Endodermal cell (in vitro differentiated cells): ENCODE data around the gene CDIPT. TPM values are rescaled to one million over a fixed set of nuclear protein-coding genes. Genes with fewer than 3 reads are reported as not detected.

Experiments used
- DNase-seq: peaks from one replicate; pipeline ENCODE4 v3.0.0-alpha.2; 2017
- H3K27ac ChIP-seq: 2 replicates; pipeline ENCODE4 v1.5.1; 2013; ENCODE audit warnings: mild to moderate bottlenecking, low read depth, low read length, moderate library complexity
- H3K27me3 ChIP-seq: 2 replicates; pipeline ENCODE4 v1.6.1; 2013; ENCODE audit warnings: mild to moderate bottlenecking, low read length, moderate library complexity; ENCODE audit not compliant: insufficient read depth, control insufficient read depth, poor library complexity, severe bottlenecking
- H3K36me3 ChIP-seq: 2 replicates; pipeline ENCODE4 v1.7.0; 2013; ENCODE audit warnings: mild to moderate bottlenecking, low read length, moderate library complexity; ENCODE audit not compliant: control insufficient read depth, insufficient read depth
- H3K4me1 ChIP-seq: one replicate; pipeline ENCODE4 v1.7.0; 2013; ENCODE audit warnings: low read length; ENCODE audit not compliant: control insufficient read depth, insufficient read depth
- H3K4me3 ChIP-seq: 2 replicates; pipeline ENCODE4 v1.5.1; 2013; ENCODE audit warnings: mild to moderate bottlenecking, low read length, moderate library complexity
- H3K9ac ChIP-seq: 2 replicates; pipeline ENCODE4 v1.6.1; 2013; ENCODE audit warnings: mild to moderate bottlenecking, low read length, moderate library complexity; ENCODE audit not compliant: poor library complexity, severe bottlenecking; ENCODE audit errors: extremely low read depth
- H3K9me3 ChIP-seq: 2 replicates; pipeline ENCODE4 v1.6.1; 2013; ENCODE audit warnings: mild to moderate bottlenecking, low read length, moderate library complexity; ENCODE audit not compliant: control insufficient read depth
- H3K27ac Mint-ChIP-seq: 2 replicates; pipeline ENCODE4 v1.8.0; 2020; ENCODE audit warnings: mixed read lengths
- H3K27me3 Mint-ChIP-seq: 2 replicates; pipeline ENCODE4 v1.8.0; 2021; ENCODE audit warnings: mild to moderate bottlenecking, mixed read lengths; ENCODE audit not compliant: insufficient read depth
- H3K36me3 Mint-ChIP-seq: 2 replicates; pipeline ENCODE4 v1.8.0; 2020; ENCODE audit warnings: low read depth, mixed read lengths
- H3K4me1 Mint-ChIP-seq: 2 replicates; pipeline ENCODE4 v1.8.0; 2020; ENCODE audit warnings: mixed read lengths
- H3K4me3 Mint-ChIP-seq: 2 replicates; pipeline ENCODE4 v1.8.0; 2020; ENCODE audit warnings: mild to moderate bottlenecking, moderate library complexity, mixed read lengths
- H3K9me3 Mint-ChIP-seq: 2 replicates; pipeline ENCODE4 v1.8.0; 2020; ENCODE audit warnings: mild to moderate bottlenecking, mixed read lengths
- CTCF ChIP-seq: fragments of 200-600 bp; sonication (generic); conservative IDR thresholded peaks from 2 replicates; pipeline ENCODE4 v1.5.0; 2021; ENCODE audit warnings: antibody characterized with exemption, mild to moderate bottlenecking
- WGBS, 2 experiments: methylation state at CpG; one replicate each; pipeline versions ENCODE4 v1.1.5 to v1.1.7; 2013; ENCODE audit warnings: missing lambda C conversion rate in 2 of 2, mixed read lengths in 1 of 2; ENCODE audit not compliant: insufficient coverage in 1 of 2, insufficient read length in 1 of 2; 5-methylcytosine and 5-hydroxymethylcytosine counted together
- total RNA-seq, 2 donors: library from RNA; stranded (reverse); fragmentation: NEBNext Ultra II Directional in 1 of 2; extraction: Animal tissue kit (Norgen Biotek cat#: 25700) in 1 of 2; gene quantifications; 2 replicates in 1 of 2; 3 replicates in 1 of 2; pipeline ENCODE4 v1.2.1, GENCODE V29; 2021

The CDIPT gene
- total RNA-seq, 2 donors from 2014 or later, result 63.4 to 68.4 TPM

GRCh38 chr16:29899516-29900101, 36.6 kb upstream of the CDIPT start, which contains the start of gene SEZ6L2:
TSS of gene SEZ6L2 (minus strand) at chr16:29899550. CDS start at chr16:29899019, 531 bp downstream.
- TF ChIP-seq CTCF, result peak; percentile 71
- no peaks in the 10 kb centered on the region for H3K9me3 ChIP-seq
- Mint-ChIP-seq H3K4me1 (peaks cover 18% of the 10 kb centered on the region), H3K27ac (peak within 1 kb of the TSS; percentile 91), H3K4me3 (peak within 1 kb of the TSS; percentile 73), H3K27me3 (no peaks in the 10 kb centered on the region), H3K36me3 (peaks cover 6% of the 10 kb centered on the region), H3K9me3 (no peaks in the 10 kb centered on the region)
- no peak within 1 kb of the TSS for H3K27ac ChIP-seq
- H3K4me3 ChIP-seq, result peak within 1 kb of the TSS; percentile 90
- DNase-seq, result peak; percentile 97
- 0% methylated on average over 4 to 21 of the region's 29 CpGs for WGBS, 2 experiments
- H3K36me3 ChIP-seq, result peaks cover 7% of the 10 kb centered on the region
- H3K27me3 ChIP-seq, result no peaks in the 10 kb centered on the region
- no peaks in the 10 kb centered on the region for H3K4me1 ChIP-seq
- peak within 1 kb of the TSS; percentile 63 for H3K9ac ChIP-seq

DNA sequence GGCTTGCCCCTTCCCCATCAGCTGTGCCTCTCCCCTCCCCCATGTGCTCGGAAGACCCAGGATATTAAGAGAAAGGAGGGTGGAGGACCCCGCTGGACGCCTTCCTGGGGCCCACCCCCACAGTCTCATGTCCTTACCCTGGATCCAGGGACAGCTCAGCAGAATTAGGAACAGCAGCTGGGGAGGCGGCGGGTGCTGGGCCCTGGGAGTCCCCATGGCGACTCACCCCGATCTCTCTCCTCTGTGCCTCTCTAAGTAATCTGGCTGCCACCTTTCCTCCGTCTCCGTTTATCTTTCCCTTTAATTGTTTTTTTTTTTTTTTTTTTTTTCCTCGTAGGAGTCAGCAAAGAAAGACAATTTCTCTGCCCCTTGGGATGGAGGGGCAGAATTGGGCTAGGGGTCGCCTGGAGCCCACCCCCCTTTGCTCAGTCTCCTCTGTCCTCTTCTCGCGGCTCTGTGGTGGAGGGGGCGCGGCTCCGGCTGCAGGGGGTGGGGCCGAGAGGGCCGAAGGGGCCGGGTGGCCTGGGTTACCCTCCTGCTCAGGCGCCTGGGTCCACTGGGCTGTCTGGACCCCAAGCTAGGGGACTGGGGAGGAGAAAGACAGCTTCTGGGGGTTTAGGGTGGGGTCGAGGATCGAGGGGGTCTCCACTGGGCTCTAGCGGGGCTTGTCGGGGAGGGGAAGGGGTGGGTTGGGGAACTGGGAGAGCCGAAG, 35.9 kb upstream of the CDIPT start:
- Histone ChIP-seq H3K27me3 (no peaks in the 10 kb centered on the region), H3K9ac (peak overlapping the region; percentile 63), H3K27ac (no peak overlapping the region), H3K36me3 (peaks cover 12% of the 10 kb centered on the region), H3K4me1 (no peaks in the 10 kb centered on the region), H3K9me3 (no peaks in the 10 kb centered on the region), H3K4me3 (peak overlapping the region; percentile 90)
- Mint-ChIP-seq H3K27ac (peak overlapping the region; percentile 91), H3K4me3 (peak overlapping the region; percentile 73), H3K4me1 (peaks cover 18% of the 10 kb centered on the region), H3K27me3 (no peaks in the 10 kb centered on the region), H3K9me3 (no peaks in the 10 kb centered on the region), H3K36me3 (peaks cover 9% of the 10 kb centered on the region)
- WGBS, 2 experiments, result 0 to 1% methylated on average over 6 to 24 of the region's 25 CpGs
- TF ChIP-seq CTCF, result no peak
- peak; percentile 93 for DNase-seq

- Histone ChIP-seq H3K36me3 (peaks cover 17% of the 10 kb centered on the region), H3K9ac (peak overlapping the region; percentile 63), H3K27ac (no peak overlapping the region), H3K9me3 (no peaks in the 10 kb centered on the region), H3K4me3 (peak overlapping the region; percentile 90), H3K4me1 (no peaks in the 10 kb centered on the region), H3K27me3 (no peaks in the 10 kb centered on the region)
- 26 to 28% methylated on average over 5 to 9 of the region's 9 CpGs for WGBS, 2 experiments
- H3K4me1 Mint-ChIP-seq, result peaks cover 18% of the 10 kb centered on the region
- peak; percentile 70 for DNase-seq
- no peak for TF ChIP-seq CTCF
- H3K9me3 Mint-ChIP-seq, result no peaks in the 10 kb centered on the region
- H3K36me3 Mint-ChIP-seq, result peaks cover 8% of the 10 kb centered on the region
- H3K27ac Mint-ChIP-seq, result peak overlapping the region; percentile 91
- no peaks in the 10 kb centered on the region for H3K27me3 Mint-ChIP-seq
- peak overlapping the region; percentile 73 for H3K4me3 Mint-ChIP-seq
Observed at GRCh38 chr16:29898135-29898803, 35.2 kb upstream of the CDIPT start.
